IMR-90 (cell line): ENCODE results near the gene SEMA4B. TPM values are rescaled to one million over a fixed set of nuclear protein-coding genes. Genes with fewer than 3 reads are reported as not detected.
A peak's percentile ranks its signal among the peaks of the same experiment; 100 is the strongest.

Experiments
- ATAC-seq: fragments of 200-7000 bp; cut with Tn5 transposase; 2 replicates; pipeline ENCODE4 v1.9.1; 2020; ENCODE audit warnings: low read depth, mild to moderate bottlenecking, moderate library complexity
- BruUV-seq: library from RNA; stranded (reverse); fragments of 400-500 nt; replicated peaks from 2 replicates; lab custom pipeline; 2021; lab: Mats Ljungman, UMichigan
- CTCF ChIA-PET: fragments of 300-600 bp; formaldehyde crosslinking; extraction: SDS; loops from one replicate; lab custom pipeline; 2021; ENCODE audit warnings: antibody characterized with exemption; lab: Yijun Ruan, JAX
- POLR2A ChIA-PET: fragments of 300-600 bp; sonication (Branson Sonifier 250); formaldehyde crosslinking; loops from one replicate; lab custom pipeline; 2022; ENCODE audit warnings: antibody characterized with exemption; ENCODE audit not compliant: unreplicated experiment; lab: Charles Lee
- DNase-seq: peaks from one replicate; pipeline ENCODE4 v3.0.0; 2013
- H2AFZ ChIP-seq: replicated peaks from 2 replicates; pipeline ENCODE3; 2013; ENCODE audit warnings: low read length, mild to moderate bottlenecking; ENCODE audit not compliant: poor library complexity
- H2AK5ac ChIP-seq: 2 replicates; pipeline ENCODE4 v1.6.1; 2013; ENCODE audit warnings: low read depth, low read length, inconsistent platforms
- H2AK9ac ChIP-seq: replicated peaks from 2 replicates; pipeline ENCODE3; 2013; ENCODE audit warnings: mild to moderate bottlenecking, low read depth, low read length, moderate library complexity; ENCODE audit not compliant: poor library complexity
- H2BK120ac ChIP-seq: 2 replicates; pipeline ENCODE4 v1.6.1; 2013; ENCODE audit warnings: low read depth, low read length, inconsistent platforms
- H2BK15ac ChIP-seq: 3 replicates; pipeline ENCODE4 v1.6.1; 2013; ENCODE audit warnings: low read depth, low read length, inconsistent platforms
- H2BK20ac ChIP-seq: 2 replicates; pipeline ENCODE4 v1.6.1; 2013; ENCODE audit warnings: low read depth, mild to moderate bottlenecking, inconsistent platforms, low read length, moderate library complexity
- H2BK5ac ChIP-seq: 2 replicates; pipeline ENCODE4 v1.6.1; 2013; ENCODE audit warnings: mild to moderate bottlenecking, low read depth, low read length, inconsistent platforms; ENCODE audit not compliant: poor library complexity, severe bottlenecking
- H3K14ac ChIP-seq: replicated peaks from 2 replicates; pipeline ENCODE4 v1.6.1; 2013; ENCODE audit warnings: low read depth, low read length, inconsistent platforms
- H3K18ac ChIP-seq: 2 replicates; pipeline ENCODE4 v1.6.1; 2013; ENCODE audit warnings: low read depth, low read length, control low read depth
- H3K23ac ChIP-seq: 2 replicates; pipeline ENCODE4 v1.6.1; 2013; ENCODE audit warnings: low read depth, low read length, inconsistent platforms
- H3K27ac ChIP-seq: 2 replicates; pipeline ENCODE4 v1.5.1; 2013; ENCODE audit warnings: mild to moderate bottlenecking, control low read depth, low read length; ENCODE audit not compliant: insufficient read depth
- H3K27me3 ChIP-seq: 2 replicates; pipeline ENCODE4 v1.6.1; 2013; ENCODE audit warnings: low read length; ENCODE audit not compliant: control insufficient read depth, insufficient read depth
- H3K36me3 ChIP-seq: 2 replicates; pipeline ENCODE4 v1.6.1; 2013; ENCODE audit warnings: low read length, mixed read lengths; ENCODE audit not compliant: control insufficient read depth, insufficient read depth
- H3K4ac ChIP-seq: 2 replicates; pipeline ENCODE4 v1.6.1; 2013; ENCODE audit warnings: low read depth, low read length, inconsistent platforms
- H3K4me1 ChIP-seq: 2 replicates; pipeline ENCODE4 v1.6.1; 2013; ENCODE audit warnings: low read length, mixed read lengths; ENCODE audit not compliant: control insufficient read depth, insufficient read depth
- H3K4me2 ChIP-seq: 2 replicates; pipeline ENCODE4 v1.6.1; 2013; ENCODE audit warnings: low read depth, mild to moderate bottlenecking, control low read depth, low read length, moderate library complexity
- H3K4me3 ChIP-seq: 2 replicates; pipeline ENCODE4 v1.5.1; 2013; ENCODE audit warnings: low read depth, mild to moderate bottlenecking, control low read depth, low read length, moderate library complexity; ENCODE audit not compliant: insufficient read depth
- H3K56ac ChIP-seq: 2 replicates; pipeline ENCODE4 v1.6.1; 2013; ENCODE audit warnings: low read length, inconsistent platforms; ENCODE audit not compliant: insufficient read depth; ENCODE audit errors: extremely low read depth
- H3K79me1 ChIP-seq, 2 experiments: 2 replicates each; pipeline ENCODE4 v1.6.1; 2013; ENCODE audit warnings: low read length in 2 of 2, inconsistent platforms in 1 of 2, low read depth in 1 of 2
- H3K9ac ChIP-seq: 2 replicates; pipeline ENCODE4 v1.6.1; 2013; ENCODE audit warnings: low read depth, low read length, control low read depth
- H3K9me1 ChIP-seq: 2 replicates; pipeline ENCODE4 v1.6.1; 2013; ENCODE audit warnings: low read length, inconsistent platforms; ENCODE audit not compliant: insufficient read depth
- H3K9me3 ChIP-seq: 2 replicates; pipeline ENCODE4 v1.6.1; 2013; ENCODE audit warnings: low read length; ENCODE audit not compliant: control insufficient read depth, insufficient read depth
- H4K20me1 ChIP-seq: 2 replicates; pipeline ENCODE4 v1.6.1; 2013; ENCODE audit warnings: low read length, inconsistent platforms; ENCODE audit not compliant: insufficient read depth
- H4K5ac ChIP-seq: 2 replicates; pipeline ENCODE4 v1.6.1; 2013; ENCODE audit warnings: mild to moderate bottlenecking, low read depth, low read length, control low read depth
- H4K8ac ChIP-seq, 2 experiments: 2 replicates each; pipeline ENCODE4 v1.6.1; 2013; ENCODE audit warnings: low read depth in 2 of 2, low read length in 2 of 2, control low read depth in 1 of 2, inconsistent platforms in 1 of 2
- H4K91ac ChIP-seq: 2 replicates; pipeline ENCODE4 v1.6.1; 2013; ENCODE audit warnings: low read depth, low read length, inconsistent platforms; ENCODE audit not compliant: insufficient read depth
- BHLHE40 ChIP-seq: fragments of 150-350 bp; IDR thresholded peaks from 2 replicates; pipeline ENCODE4 v1.6.1; 2016; ENCODE audit warnings: mild to moderate bottlenecking, low read depth, low read length
- MAFK ChIP-seq: IDR thresholded peaks from 2 replicates; pipeline ENCODE4 v1.6.1; 2012; ENCODE audit warnings: low read depth, low read length, improper control_type of control experiment
- NFE2L2 ChIP-seq: fragments of 150-350 bp; IDR thresholded peaks from 2 replicates; pipeline ENCODE4 v1.6.1; 2016; ENCODE audit warnings: low read depth, mild to moderate bottlenecking, low read length
- POLR2A ChIP-seq: IDR thresholded peaks from 2 replicates; pipeline ENCODE4 v1.6.1; 2012; ENCODE audit warnings: mild to moderate bottlenecking, low read depth, low read length
- SMC3 ChIP-seq: fragments of 150-350 bp; IDR thresholded peaks from 2 replicates; pipeline ENCODE4 v1.6.1; 2016; ENCODE audit warnings: low read depth, mild to moderate bottlenecking, antibody characterized with exemption, low read length, moderate library complexity
- WGBS, 2 experiments: methylation state at CpG; one replicate each; pipeline versions ENCODE4 v1.1.5 to v1.1.7; 2013; ENCODE audit warnings: missing lambda C conversion rate in 2 of 2; ENCODE audit not compliant: insufficient read length in 1 of 2; ENCODE audit errors: extremely low coverage in 2 of 2; 5-methylcytosine and 5-hydroxymethylcytosine counted together
- dilution Hi-C: fragments of 300-500 bp; cut with HindIII; formaldehyde crosslinking; loops from one replicate; pipeline ENCODE4 v1.14.3; 2018; ENCODE audit warnings: low sequenced_read_pairs; ENCODE audit not compliant: unreplicated experiment
- in situ Hi-C: fragments of 300-500 bp; cut with MboI; formaldehyde crosslinking; loops from 3 replicates; pipeline ENCODE4 v1.14.3; 2019; ENCODE audit warnings: low sequenced_read_pairs, inconsistent platforms, mixed read lengths
- intact Hi-C: fragments of 100-400 bp; cut with micrococcal nuclease; formaldehyde crosslinking; loops from 2 replicates; pipeline ENCODE4 v1.10.0; 2022
- polyA plus RNA-seq, 3 experiments: library from polyadenylated mRNA; depleted of rRNA; stranded (reverse); fragments of >200 nt; gene quantifications; 2 replicates each; pipeline ENCODE4 v1.2.3, GENCODE V29; 2012; ENCODE audit warnings: low replicate concordance in 1 of 3
- total RNA-seq: library from RNA; depleted of rRNA; stranded (reverse); fragments of >200 nt; gene quantifications from 2 replicates; pipeline ENCODE4 v1.2.3, GENCODE V29; 2012
- TF ChIP-seq, protein P1 (sequence below): fragments of 150-350 bp; IDR thresholded peaks from 2 replicates; pipeline ENCODE4 v1.6.1; 2017; ENCODE audit warnings: mild to moderate bottlenecking, antibody characterized with exemption, low read length, low read depth

The SEMA4B gene
- total and polyA plus RNA-seq, 2 of the 4 experiments (the other 2 are of a cell fraction): 5.0 to 22.5 TPM

DNA sequence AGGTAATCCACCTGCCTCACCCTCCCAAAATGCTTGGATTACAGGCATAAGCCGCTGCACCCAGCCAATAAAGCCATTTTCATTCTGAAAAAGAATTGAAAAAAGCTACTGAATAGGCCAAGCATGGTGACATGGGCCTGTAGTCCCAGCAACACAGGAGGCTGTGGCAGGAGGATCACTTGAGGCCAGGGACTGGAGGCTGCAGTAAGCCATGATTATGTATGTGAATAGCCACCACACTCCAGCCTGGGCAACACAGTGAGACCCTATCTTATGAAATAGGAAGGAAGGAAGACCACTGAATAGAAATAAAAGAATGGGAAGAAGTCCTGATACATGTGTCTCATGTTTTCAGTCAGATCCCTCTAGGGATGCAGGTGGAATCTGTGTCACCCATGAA is 36.0 kb upstream of the SEMA4B start:
- TF ChIP-seq MAFK: no peak
- TF ChIP-seq NFE2L2: no peak
- no peak for TF ChIP-seq SMC3
- TF ChIP-seq POLR2A: no peak
- TF ChIP-seq, protein P1, sequence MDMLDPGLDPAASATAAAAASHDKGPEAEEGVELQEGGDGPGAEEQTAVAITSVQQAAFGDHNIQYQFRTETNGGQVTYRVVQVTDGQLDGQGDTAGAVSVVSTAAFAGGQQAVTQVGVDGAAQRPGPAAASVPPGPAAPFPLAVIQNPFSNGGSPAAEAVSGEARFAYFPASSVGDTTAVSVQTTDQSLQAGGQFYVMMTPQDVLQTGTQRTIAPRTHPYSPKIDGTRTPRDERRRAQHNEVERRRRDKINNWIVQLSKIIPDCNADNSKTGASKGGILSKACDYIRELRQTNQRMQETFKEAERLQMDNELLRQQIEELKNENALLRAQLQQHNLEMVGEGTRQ: no peak
- no peak for TF ChIP-seq BHLHE40
- in situ Hi-C loops (no loop called here), dilution Hi-C loops (no loop called here), intact Hi-C loops (no loop called here)
- peak overlapping the region; percentile 20; the same call in 1 of the 2 replicates for H3K18ac ChIP-seq
- no peak for DNase-seq
- peak overlapping the region; percentile 90 for H2BK120ac ChIP-seq
- BruUV-seq: no TSS peak
- H3K4ac ChIP-seq: peak overlapping the region; percentile 78
- no peak for ATAC-seq
- H2AK5ac ChIP-seq: peak overlapping the region; percentile 89
- peak overlapping the region; percentile 69 for H4K91ac ChIP-seq
- CTCF ChIA-PET: interaction anchor here (1.3 kb wide), 1 partner anchor 56 kb away, joined by 6 read pairs; no protein-coding TSS in a partner anchor
- H3K4me1 ChIP-seq: peaks cover 5% of the 10 kb centered on the region; the same call in 1 of the 2 replicates
- peaks cover 4% of the 10 kb centered on the region; the same call in 1 of the 2 replicates for H4K20me1 ChIP-seq
- peak overlapping the region; percentile 21 for H2AK9ac ChIP-seq
- H3K9me1 ChIP-seq: peaks cover 9% of the 10 kb centered on the region
- peak overlapping the region; percentile 24 to 55; a peak in 2 of 4 replicates for H4K8ac ChIP-seq
- peak overlapping the region; percentile 91 for H2BK5ac ChIP-seq
- H3K23ac ChIP-seq: peak overlapping the region; percentile 78
- peak overlapping the region; percentile 11; the same call in 1 of the 2 replicates for H3K4me2 ChIP-seq
- peak overlapping the region; percentile 72 for H3K14ac ChIP-seq
- no peaks in the 10 kb centered on the region for H3K79me1 ChIP-seq
- H3K27ac ChIP-seq: peak overlapping the region; percentile 73
- H2BK20ac ChIP-seq: peak overlapping the region; percentile 89; the same call in 1 of the 2 replicates
- POLR2A ChIA-PET: no interaction called here
- peak overlapping the region; percentile 66; the same call in 1 of the 2 replicates for H4K5ac ChIP-seq
- H2BK15ac ChIP-seq: peak overlapping the region; percentile 63; the same call in 1 of the 3 replicates
- no CpG with 5 or more reads among the region's 1 CpG for WGBS, 2 experiments
- peak overlapping the region; percentile 5 for H2AFZ ChIP-seq
- H3K4me3 ChIP-seq: no peak overlapping the region
- peak overlapping the region; percentile 11 for H3K56ac ChIP-seq
- no peaks in the 10 kb centered on the region for H3K27me3 ChIP-seq
- H3K9ac ChIP-seq: no peak overlapping the region
- H3K36me3 ChIP-seq: no peaks in the 10 kb centered on the region
- no peaks in the 10 kb centered on the region for H3K9me3 ChIP-seq
